ENCODE results near the gene HMGCL. TPM values are rescaled to one million over a fixed set of nuclear protein-coding genes. Genes with fewer than 3 reads are reported as not detected.

The HMGCL gene
- polyA plus RNA-seq, 1 donor (not counting 4 experiments of a cell fraction or from before 2014, with no cell fraction given) = 24.1 TPM

DNA sequence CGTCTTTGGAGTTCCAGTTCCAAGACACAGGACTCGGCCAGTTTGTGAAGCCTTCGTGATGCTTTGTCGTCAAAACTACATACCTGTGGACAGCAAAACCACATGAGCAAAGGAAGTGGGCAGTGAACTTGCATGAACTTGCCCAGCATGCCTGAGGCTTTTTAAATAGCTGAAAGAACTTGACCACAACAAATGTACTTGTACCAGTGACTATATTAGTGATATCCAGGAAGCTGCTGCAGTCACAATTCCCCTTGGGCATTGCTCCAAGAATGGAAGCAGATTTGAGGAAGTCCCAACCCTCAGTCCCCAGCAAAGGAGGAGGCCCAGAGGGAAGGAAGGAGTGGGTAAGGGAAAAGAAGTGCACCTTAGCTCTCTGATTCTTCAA is 40.3 kb upstream of the HMGCL start:
- no peaks in the 10 kb centered on the region for H3K9me3 ChIP-seq (ENCODE audit: control insufficient read depth, low read depth, low read length)
- peaks cover 7% of the 10 kb centered on the region for H3K27me3 ChIP-seq (ENCODE audit: control insufficient read depth, extremely low read depth, insufficient read depth, low read length)
- H3K36me3 ChIP-seq (ENCODE audit: control insufficient read depth in 2 of 2, extremely low read depth in 1 of 2, insufficient read depth in 2 of 2, low read length in 2 of 2) = no peaks in the 10 kb centered on the region
- peak overlapping the region; percentile 56 for H3K4me2 ChIP-seq (ENCODE audit: control insufficient read depth, extremely low read depth, insufficient read depth, low read depth, low read length)
- peaks cover 3% of the 10 kb centered on the region for H3K9me1 ChIP-seq (ENCODE audit: control insufficient read depth, extremely low read depth, insufficient read depth, low read length)
- H3K27ac ChIP-seq (ENCODE audit: control insufficient read depth, insufficient read depth, low read length) = no peak overlapping the region
- peak; percentile 97 for FAIRE-seq
- no peak overlapping the region for H3K4me3 ChIP-seq (ENCODE audit: control insufficient read depth in 2 of 3, extremely low read depth in 1 of 3, insufficient read depth in 2 of 3, low read depth in 1 of 3, low read length in 3 of 3)
- H3K79me2 ChIP-seq (ENCODE audit: control insufficient read depth, insufficient read depth, low read length) = no peaks in the 10 kb centered on the region
- H2AFZ ChIP-seq (ENCODE audit: control insufficient read depth, low read length) = no peak overlapping the region
- dilution Hi-C loops (cut with MboI; ENCODE audit: extremely low pct_ligation_motif_present, low sequenced_read_pairs) = no loop called here
- H4K20me1 ChIP-seq (ENCODE audit: control insufficient read depth, extremely low read depth, insufficient read depth, low read length) = no peaks in the 10 kb centered on the region
- peaks cover 18% of the 10 kb centered on the region for H3K4me1 ChIP-seq (ENCODE audit: control insufficient read depth, extremely low read depth, insufficient read depth, low read length)
- TF ChIP-seq EZH2 (IDR thresholded peaks at IDR 0.05; ENCODE audit: low read length) = no peak
- TF ChIP-seq, protein P1, sequence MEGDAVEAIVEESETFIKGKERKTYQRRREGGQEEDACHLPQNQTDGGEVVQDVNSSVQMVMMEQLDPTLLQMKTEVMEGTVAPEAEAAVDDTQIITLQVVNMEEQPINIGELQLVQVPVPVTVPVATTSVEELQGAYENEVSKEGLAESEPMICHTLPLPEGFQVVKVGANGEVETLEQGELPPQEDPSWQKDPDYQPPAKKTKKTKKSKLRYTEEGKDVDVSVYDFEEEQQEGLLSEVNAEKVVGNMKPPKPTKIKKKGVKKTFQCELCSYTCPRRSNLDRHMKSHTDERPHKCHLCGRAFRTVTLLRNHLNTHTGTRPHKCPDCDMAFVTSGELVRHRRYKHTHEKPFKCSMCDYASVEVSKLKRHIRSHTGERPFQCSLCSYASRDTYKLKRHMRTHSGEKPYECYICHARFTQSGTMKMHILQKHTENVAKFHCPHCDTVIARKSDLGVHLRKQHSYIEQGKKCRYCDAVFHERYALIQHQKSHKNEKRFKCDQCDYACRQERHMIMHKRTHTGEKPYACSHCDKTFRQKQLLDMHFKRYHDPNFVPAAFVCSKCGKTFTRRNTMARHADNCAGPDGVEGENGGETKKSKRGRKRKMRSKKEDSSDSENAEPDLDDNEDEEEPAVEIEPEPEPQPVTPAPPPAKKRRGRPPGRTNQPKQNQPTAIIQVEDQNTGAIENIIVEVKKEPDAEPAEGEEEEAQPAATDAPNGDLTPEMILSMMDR (optimal IDR thresholded peaks at IDR 0.05 in 1 of 3, IDR thresholded peaks at IDR 0.05 in 1 of 3, conservative IDR thresholded peaks at IDR 0.05 in 1 of 3; ENCODE audit: extremely low read depth in 1 of 3, insufficient read depth in 2 of 3, low read length in 3 of 3) = no peak
- DNase-seq (ENCODE audit: low read depth, low spot score) = peak; percentile 89
- H3K9ac ChIP-seq (ENCODE audit: control insufficient read depth, extremely low read depth, insufficient read depth, low read length) = no peak overlapping the region

DNA sequence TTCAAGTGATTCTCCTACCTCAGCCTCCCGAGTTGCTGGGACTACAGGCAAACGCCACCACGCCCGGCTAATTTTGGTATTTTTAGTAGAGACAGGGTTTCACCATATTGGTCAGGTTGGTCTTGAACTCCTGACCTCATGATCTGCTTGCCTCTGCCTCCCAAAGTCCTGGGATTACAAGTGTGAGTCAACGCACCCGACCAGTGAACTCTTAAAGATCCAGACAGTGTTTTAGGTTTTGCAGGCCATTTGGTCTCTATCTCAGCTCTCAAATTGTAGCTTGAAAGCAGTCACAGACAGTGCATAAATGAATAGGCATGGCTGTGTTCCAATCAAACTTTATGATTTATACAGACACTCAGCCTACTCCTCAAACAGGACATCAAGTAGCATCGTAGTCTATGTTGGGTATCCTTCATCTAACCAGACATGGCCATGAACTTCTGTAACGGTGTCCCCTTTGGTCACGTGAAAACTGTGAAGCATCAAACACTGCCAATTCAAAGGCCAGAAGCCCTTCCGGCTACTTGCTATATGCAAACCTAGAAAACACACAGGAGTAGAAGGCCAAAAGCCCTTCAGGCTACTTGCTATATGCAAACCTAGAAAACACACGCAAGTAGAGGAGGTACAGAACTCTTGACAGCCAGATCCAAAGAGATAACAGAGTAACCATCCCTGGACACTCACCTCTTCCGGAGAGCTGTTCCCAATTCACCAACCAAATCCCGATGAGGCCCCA is 39.7 kb upstream of the HMGCL start:
- no peak overlapping the region for H3K27ac ChIP-seq (ENCODE audit: control insufficient read depth, insufficient read depth, low read length)

More for the DNA sequence above, 39.7 kb upstream of the HMGCL start:
- dilution Hi-C loops (cut with MboI; ENCODE audit: extremely low pct_ligation_motif_present, low sequenced_read_pairs) = no loop called here
- H3K9me1 ChIP-seq (ENCODE audit: control insufficient read depth, extremely low read depth, insufficient read depth, low read length) = peaks cover 3% of the 10 kb centered on the region
- H3K27me3 ChIP-seq (ENCODE audit: control insufficient read depth, extremely low read depth, insufficient read depth, low read length) = peaks cover 7% of the 10 kb centered on the region
- H3K36me3 ChIP-seq (ENCODE audit: control insufficient read depth in 2 of 2, extremely low read depth in 1 of 2, insufficient read depth in 2 of 2, low read length in 2 of 2) = no peaks in the 10 kb centered on the region
- no peaks in the 10 kb centered on the region for H3K79me2 ChIP-seq (ENCODE audit: control insufficient read depth, insufficient read depth, low read length)
- H3K4me3 ChIP-seq (ENCODE audit: control insufficient read depth in 2 of 3, extremely low read depth in 1 of 3, insufficient read depth in 2 of 3, low read depth in 1 of 3, low read length in 3 of 3) = no peak overlapping the region
- TF ChIP-seq, protein P1 (optimal IDR thresholded peaks at IDR 0.05 in 1 of 3, IDR thresholded peaks at IDR 0.05 in 1 of 3, conservative IDR thresholded peaks at IDR 0.05 in 1 of 3; ENCODE audit: extremely low read depth in 1 of 3, insufficient read depth in 2 of 3, low read length in 3 of 3) = no peak
- TF ChIP-seq EZH2 (IDR thresholded peaks at IDR 0.05; ENCODE audit: low read length) = no peak
- H3K9me3 ChIP-seq (ENCODE audit: control insufficient read depth, low read depth, low read length) = no peaks in the 10 kb centered on the region
- H4K20me1 ChIP-seq (ENCODE audit: control insufficient read depth, extremely low read depth, insufficient read depth, low read length) = no peaks in the 10 kb centered on the region
- no peak overlapping the region for H2AFZ ChIP-seq (ENCODE audit: control insufficient read depth, low read length)
- H3K4me2 ChIP-seq (ENCODE audit: control insufficient read depth, extremely low read depth, insufficient read depth, low read depth, low read length) = peak overlapping the region; percentile 56
- FAIRE-seq (no peak), DNase-seq (ENCODE audit: low read depth, low spot score) (no peak)
- H3K4me1 ChIP-seq (ENCODE audit: control insufficient read depth, extremely low read depth, insufficient read depth, low read length) = peaks cover 18% of the 10 kb centered on the region
- H3K9ac ChIP-seq (ENCODE audit: control insufficient read depth, extremely low read depth, insufficient read depth, low read length) = no peak overlapping the region

All from keratinocyte (primary cell).